Neuron (in vitro differentiated cells): ENCODE measurements around the gene DYSF.

Experiments used
- H2AFZ ChIP-seq: one replicate; pipeline ENCODE4 v1.6.1; 2013; ENCODE audit warnings: low read depth, mild to moderate bottlenecking, inconsistent platforms, low read length, moderate library complexity
- H3K27me3 ChIP-seq: one replicate; pipeline ENCODE4 v1.6.1; 2013; ENCODE audit warnings: low read length; ENCODE audit not compliant: insufficient read depth
- H3K36me3 ChIP-seq: one replicate; pipeline ENCODE4 v1.6.1; 2013; ENCODE audit warnings: low read length; ENCODE audit not compliant: insufficient read depth
- H3K4me1 ChIP-seq: one replicate; pipeline ENCODE4 v1.6.1; 2013; ENCODE audit warnings: low read length; ENCODE audit not compliant: insufficient read depth
- H3K4me3 ChIP-seq: 2 replicates; pipeline ENCODE4 v1.5.1; 2013; ENCODE audit warnings: mild to moderate bottlenecking, low read length, moderate library complexity
- H3K9me3 ChIP-seq: one replicate; pipeline ENCODE4 v1.6.1; 2013; ENCODE audit warnings: low read length

Gene DYSF

DNA sequence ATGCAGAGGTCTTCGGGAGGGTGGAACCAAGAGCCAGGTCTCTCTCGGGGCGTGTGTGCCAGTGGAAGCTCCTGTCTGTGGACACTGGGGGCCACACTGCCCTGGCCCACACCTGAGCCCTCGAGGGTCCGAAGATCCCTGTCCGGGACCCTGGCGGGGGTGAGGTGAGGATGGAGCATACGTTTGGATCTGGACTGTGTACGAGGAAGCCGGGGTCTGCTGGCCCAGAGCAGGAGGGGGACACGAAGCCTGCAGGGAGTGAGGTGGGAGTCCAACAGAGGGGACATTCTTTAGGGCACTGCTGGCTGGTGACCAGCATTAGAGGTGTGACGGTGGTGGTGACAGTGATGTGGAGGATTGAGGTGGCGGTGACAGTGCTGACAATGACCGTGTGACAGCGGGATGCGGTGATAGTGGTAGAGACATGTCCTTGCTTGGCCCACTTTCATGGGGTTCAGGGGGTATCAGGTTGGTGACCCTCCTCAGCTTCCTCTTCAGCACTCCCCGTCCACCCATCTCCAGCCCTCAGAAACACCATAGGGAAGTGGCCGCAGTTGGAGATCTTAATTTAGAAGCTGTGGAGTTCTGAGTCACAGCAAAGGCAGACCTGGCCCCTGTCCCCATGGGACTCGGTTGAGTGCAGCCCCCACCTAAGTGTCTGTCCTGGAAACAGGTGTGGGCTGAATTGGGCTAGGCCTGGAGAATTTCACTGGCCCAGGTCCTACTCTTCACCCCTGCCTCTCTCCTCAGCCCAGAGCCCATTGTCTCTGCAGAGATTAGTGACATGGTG, 252.0 kb downstream of the DYSF start:
- no peaks in the 10 kb centered on the region for H3K9me3 ChIP-seq
- no peaks in the 10 kb centered on the region for H3K36me3 ChIP-seq
- H3K27me3 ChIP-seq: no peaks in the 10 kb centered on the region
- no peak overlapping the region for H2AFZ ChIP-seq
- no peak overlapping the region for H3K4me3 ChIP-seq
- H3K4me1 ChIP-seq: peaks cover 7% of the 10 kb centered on the region

DNA sequence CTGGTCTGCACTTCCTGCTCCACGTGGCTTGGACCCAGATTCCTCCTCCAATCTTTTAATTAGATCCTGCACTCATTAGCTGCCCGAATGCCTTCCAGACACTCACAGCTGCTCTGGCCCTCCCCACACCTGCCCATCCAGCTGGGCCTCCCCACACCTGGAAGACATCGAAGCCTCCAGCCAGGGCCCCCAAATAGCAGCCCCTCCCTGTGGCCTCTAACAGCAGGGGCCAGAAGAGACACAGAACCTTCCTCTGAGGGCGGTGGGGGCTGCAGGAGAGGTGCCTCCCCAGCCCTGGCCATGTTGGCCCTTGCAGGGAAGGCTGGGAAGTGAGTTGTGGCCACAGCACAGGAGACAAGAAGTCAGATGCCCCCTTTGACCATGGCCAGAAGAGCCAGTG, 252.8 kb downstream of the DYSF start:
- H3K9me3 ChIP-seq: no peaks in the 10 kb centered on the region
- H3K27me3 ChIP-seq: no peaks in the 10 kb centered on the region
- no peaks in the 10 kb centered on the region for H3K36me3 ChIP-seq
- H3K4me3 ChIP-seq: no peak overlapping the region
- H2AFZ ChIP-seq: no peak overlapping the region
- H3K4me1 ChIP-seq: peaks cover under 1% of the 10 kb centered on the region

DNA sequence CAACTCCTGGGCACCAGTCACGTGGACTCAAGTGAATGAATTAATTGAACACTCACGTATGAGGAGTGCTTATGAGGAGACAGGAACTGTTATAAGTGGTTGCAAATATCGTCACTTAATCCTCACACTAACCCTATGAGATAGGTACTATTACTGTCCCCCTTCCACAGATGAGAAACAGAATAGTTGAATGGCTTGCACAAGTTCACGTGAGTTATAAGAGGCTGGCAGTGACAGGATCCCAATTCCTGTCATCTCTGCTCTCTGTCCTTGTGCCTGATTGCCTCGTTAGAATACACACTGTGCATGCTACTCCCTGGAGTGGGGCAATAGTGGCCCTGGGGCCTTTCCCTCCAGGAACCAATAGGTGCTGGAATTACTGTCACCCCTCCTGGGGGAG, 253.5 kb downstream of the DYSF start:
- Histone ChIP-seq H3K4me1 (no peaks in the 10 kb centered on the region), H3K27me3 (no peaks in the 10 kb centered on the region), H3K36me3 (no peaks in the 10 kb centered on the region), H3K4me3 (no peak overlapping the region), H3K9me3 (no peaks in the 10 kb centered on the region), H2AFZ (no peak overlapping the region)

DNA sequence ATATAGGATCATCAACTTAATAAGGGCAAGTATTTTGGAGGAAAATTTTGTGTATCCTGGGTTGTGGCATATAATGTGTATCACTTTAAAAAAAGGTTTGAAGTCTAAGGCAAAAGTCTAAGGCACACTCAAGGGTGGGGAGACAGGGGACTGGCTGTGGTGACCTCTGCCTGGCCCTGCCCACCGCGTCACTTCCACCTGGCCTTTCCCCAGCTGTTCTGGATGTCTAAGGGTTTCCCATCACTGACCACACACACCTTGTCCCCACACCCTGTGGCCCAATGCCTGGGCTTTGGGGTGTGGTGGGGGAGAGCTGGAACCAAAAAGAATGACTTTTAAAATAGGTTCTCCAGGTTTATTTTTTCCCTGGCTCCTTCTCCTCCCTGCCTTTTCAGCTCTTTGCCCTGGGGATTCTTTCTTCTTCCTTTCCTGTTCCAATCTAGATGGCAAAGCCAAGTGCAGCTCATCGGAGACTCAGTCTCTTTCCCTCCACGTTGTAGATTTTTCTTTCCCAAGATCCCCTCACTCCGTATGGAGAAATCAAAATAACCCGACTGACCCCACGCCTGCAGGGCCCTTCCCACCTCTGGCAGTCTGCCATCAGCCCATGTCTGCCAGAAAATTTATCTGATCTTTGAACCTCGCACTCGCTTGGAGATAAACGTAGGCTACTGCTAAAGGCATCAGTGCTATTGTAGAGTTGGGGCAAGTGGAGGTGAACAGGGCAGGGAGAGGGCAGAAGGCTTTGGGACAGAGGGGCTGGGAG, 257.2 kb downstream of the DYSF start:
- no peaks in the 10 kb centered on the region for H3K9me3 ChIP-seq
- no peaks in the 10 kb centered on the region for H3K4me1 ChIP-seq
- H3K36me3 ChIP-seq: no peaks in the 10 kb centered on the region
- no peak overlapping the region for H2AFZ ChIP-seq
- no peak overlapping the region for H3K4me3 ChIP-seq
- H3K27me3 ChIP-seq: no peaks in the 10 kb centered on the region

DNA sequence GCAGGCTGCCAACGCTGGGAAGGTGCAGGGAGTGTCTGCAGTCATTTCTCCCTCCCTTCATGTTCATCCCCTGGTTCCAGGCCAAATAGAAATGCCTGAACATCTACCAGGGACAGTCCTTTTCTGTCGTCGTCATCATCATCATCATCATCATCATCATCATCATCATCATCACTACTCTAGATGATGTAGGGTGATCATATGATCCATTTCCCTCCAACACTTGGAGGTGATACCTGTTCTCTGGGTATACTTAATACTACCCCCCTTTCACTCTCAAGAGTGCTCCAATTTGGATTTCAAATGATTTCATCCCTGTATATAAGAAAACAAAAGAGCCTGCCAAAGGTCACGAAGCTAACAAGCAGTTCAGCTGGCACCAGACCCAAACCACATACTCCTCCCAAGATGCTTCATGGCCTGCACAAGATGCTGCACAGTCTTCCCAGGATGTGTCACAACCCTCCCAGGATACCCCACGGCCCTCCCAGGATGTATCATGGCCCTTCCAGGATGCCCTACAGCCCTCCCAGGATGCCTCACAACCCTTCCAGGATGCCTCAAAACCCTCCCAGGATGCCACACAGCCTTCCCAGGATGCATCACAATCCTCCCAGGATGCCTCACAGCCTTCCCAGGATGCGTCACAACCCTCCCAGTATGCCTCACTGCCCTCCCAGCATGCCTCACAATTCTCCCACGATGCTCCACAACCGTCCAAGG, 257.9 kb downstream of the DYSF start:
- Histone ChIP-seq H3K9me3 (no peaks in the 10 kb centered on the region), H3K4me1 (no peaks in the 10 kb centered on the region), H3K27me3 (no peaks in the 10 kb centered on the region)

DNA sequence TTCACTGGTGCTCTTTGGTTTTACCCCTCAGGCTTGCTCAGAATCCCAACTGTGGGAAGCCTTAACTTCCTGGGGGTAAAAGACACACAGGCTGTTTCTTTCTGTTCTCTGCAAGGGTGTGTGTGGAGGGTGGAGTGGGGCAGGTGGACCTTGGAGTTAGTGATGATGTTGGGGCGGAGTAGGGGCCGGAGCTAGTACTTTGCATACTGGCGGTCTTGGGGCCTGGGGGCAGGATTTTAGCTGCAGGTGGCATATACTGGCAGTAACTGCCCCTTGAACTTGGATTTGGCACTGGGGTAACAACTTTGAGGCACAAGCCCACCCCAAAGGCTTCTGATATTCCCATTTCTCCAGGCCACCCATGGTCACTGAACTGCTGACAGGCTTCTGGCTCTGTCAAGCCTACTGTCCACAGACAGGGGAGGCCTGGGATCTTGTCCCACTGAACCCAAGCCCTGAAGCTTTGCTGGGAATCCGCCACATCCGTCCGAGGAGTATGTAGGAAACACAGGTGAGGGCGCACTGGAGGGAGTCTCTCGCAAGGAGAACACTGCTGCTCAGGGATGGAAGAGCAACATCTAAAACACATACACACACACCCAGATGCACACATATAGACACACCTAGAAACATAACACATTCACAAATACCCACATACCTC, 258.9 kb downstream of the DYSF start:
- H2AFZ ChIP-seq: no peak overlapping the region
- H3K4me3 ChIP-seq: no peak overlapping the region
- no peaks in the 10 kb centered on the region for H3K36me3 ChIP-seq
- H3K4me1 ChIP-seq: no peaks in the 10 kb centered on the region
- H3K9me3 ChIP-seq: no peaks in the 10 kb centered on the region
- H3K27me3 ChIP-seq: no peaks in the 10 kb centered on the region

More for the DNA sequence above, 257.9 kb downstream of the DYSF start:
- Histone ChIP-seq H3K36me3 (no peaks in the 10 kb centered on the region), H2AFZ (no peak overlapping the region), H3K4me3 (no peak overlapping the region)

DNA sequence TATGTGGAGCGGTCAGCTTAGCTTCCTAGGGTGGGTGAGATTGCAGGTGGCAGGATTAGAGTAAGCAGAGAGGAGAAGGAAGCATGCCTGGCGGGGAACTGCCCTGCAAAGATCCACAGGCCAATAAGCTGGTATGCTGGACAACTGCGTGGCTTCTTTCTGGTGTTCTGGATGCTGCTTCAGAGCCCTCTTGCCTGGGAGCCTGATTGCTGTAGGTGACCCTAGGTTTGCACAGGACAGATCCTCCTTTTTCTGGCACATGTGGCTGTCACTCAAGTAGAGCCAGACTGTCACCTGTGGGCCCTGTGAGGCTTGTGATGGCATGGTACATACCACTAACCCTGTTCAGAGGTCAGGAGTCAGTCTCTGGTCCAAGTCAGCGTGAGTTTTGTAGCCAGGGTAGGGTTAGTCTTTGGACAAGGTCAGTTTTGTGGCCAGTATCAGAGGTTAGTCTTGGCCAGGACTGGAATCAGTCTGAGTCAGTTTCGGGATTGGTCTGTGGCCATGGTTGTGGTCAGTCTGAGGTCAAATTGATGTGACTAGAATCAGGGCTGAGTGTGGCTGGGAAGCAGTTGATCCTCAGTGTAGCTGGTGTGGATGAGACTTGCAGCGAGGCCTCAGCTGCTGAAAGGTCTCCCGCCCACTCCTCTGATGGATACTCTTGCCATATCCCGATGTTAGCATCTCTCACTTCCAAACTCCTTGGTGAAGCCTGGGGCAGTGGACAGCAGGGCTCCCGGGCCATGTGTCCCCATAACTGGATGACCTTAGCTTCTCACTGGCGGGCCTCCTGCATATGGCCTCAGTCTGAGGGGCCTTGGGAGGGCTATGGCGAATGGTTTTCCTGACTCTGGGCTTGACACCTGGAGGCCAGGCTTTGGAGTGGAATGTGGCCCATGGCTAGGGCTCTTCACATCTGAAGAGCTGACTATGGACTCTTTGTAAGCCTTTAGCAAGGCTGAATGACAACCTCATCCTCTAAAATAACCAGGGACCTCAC, 260.5 kb downstream of the DYSF start:
- no peaks in the 10 kb centered on the region for H3K4me1 ChIP-seq
- no peak overlapping the region for H2AFZ ChIP-seq
- H3K4me3 ChIP-seq: no peak overlapping the region
- no peaks in the 10 kb centered on the region for H3K27me3 ChIP-seq
- H3K36me3 ChIP-seq: no peaks in the 10 kb centered on the region
- H3K9me3 ChIP-seq: no peaks in the 10 kb centered on the region

DNA sequence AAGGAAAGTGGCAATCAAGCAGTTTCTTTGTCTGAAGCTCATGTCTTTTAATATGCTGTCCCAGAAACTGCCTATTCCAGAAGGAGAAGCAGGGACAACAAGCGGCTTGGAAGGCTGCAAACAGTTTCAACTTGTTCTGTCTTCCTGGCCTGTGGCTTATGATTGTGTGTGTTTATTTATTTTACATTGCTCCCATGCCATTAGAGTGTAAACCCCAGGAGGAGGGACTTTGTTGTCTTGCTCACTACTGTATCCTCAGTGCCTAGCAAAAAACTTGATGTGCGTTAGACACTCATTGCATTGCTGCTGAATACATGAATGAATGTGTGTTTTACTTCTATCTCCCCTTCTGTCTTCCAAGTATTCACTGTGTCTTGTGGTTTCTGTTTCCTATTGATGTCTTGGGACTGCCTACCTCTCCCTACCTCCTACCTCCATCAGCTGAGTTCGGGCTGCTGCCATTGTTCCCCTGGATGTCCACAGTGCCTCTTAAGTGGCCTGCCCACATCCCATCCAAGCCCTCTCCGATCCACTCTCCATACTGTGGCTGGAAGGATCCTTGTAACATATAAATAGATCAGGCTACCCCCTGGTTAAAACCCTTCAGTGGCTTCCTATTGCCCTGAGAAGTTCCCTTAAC, 261.4 kb downstream of the DYSF start:
- Histone ChIP-seq H3K36me3 (no peaks in the 10 kb centered on the region), H3K4me1 (no peaks in the 10 kb centered on the region), H3K9me3 (no peaks in the 10 kb centered on the region)

DNA sequence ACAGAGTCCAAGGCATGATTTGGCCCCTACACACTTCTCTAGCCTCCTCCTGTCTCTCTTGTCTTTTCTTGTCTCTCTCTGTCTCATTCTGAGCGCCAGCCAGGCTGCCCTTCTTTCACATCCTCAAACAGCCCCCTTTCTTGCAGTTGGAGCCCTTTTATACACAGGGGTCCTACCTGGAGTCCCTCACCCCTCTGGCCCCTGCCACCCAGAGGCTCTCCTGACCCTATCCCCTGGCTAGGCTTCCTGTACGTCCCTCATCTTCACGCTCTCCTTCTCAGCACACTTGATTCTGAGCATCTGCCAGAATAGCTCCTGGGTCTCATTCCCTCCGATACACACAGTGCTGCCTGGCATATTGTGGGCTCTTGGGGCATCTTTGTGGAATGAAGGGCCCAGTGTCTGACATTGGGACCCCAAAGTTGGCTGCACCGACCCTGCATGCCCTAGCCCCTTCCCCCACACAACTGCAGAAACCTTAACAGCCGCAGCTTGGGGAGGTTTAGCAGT, 261.9 kb downstream of the DYSF start:
- Histone ChIP-seq H3K36me3 (no peaks in the 10 kb centered on the region), H3K4me3 (no peak overlapping the region), H2AFZ (no peak overlapping the region), H3K9me3 (no peaks in the 10 kb centered on the region), H3K4me1 (no peaks in the 10 kb centered on the region), H3K27me3 (no peaks in the 10 kb centered on the region)

More for the DNA sequence above, 261.4 kb downstream of the DYSF start:
- H3K4me3 ChIP-seq: no peak overlapping the region
- no peaks in the 10 kb centered on the region for H3K27me3 ChIP-seq
- no peak overlapping the region for H2AFZ ChIP-seq

DNA sequence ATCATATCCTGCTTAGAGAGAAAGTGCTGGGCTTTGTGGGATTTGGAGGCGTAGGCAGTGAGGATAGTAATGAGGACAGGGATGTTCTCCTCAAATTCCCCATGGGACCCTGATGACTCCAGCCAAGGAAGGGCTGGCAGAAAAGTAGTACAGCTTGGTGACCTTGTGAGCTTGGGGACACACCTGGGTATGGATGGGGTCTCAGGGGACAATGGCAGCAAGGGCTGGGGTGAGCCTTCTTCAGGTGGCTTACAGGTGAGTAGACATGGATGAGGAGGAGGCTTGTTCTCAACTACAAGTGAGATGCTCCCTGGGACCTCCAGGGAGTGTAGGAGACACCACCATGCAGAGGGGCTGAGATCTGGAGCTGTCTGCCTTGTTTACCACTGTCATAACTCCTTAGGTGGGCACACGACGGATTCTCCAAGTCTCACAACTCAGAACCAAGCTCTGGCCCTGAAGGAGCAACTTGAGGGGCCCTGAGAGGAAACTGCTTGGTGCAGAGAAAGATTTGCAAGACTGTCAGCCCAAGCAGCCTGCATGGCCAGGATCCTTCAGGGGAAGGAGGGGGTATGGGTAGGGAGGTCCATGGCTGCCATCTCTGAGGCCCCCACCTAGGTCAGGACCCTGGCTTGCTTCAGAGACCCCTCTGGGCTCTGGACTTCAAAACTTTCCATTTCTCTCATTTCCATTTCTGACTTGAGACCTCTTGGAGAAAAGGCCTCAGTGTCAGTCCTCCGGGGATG, 262.8 kb downstream of the DYSF start:
- H3K4me3 ChIP-seq: no peak overlapping the region
- H3K4me1 ChIP-seq: peaks cover 2% of the 10 kb centered on the region
- H2AFZ ChIP-seq: no peak overlapping the region
- no peaks in the 10 kb centered on the region for H3K36me3 ChIP-seq
- H3K27me3 ChIP-seq: no peaks in the 10 kb centered on the region
- H3K9me3 ChIP-seq: no peaks in the 10 kb centered on the region
